ENCODE data around the gene CNPY4. TPM values are rescaled to one million over a fixed set of nuclear protein-coding genes. Genes with fewer than 3 reads are reported as not detected.

CNPY4 gene
- total RNA-seq, 1 donor from 2014 or later: 10.1 TPM

DNA sequence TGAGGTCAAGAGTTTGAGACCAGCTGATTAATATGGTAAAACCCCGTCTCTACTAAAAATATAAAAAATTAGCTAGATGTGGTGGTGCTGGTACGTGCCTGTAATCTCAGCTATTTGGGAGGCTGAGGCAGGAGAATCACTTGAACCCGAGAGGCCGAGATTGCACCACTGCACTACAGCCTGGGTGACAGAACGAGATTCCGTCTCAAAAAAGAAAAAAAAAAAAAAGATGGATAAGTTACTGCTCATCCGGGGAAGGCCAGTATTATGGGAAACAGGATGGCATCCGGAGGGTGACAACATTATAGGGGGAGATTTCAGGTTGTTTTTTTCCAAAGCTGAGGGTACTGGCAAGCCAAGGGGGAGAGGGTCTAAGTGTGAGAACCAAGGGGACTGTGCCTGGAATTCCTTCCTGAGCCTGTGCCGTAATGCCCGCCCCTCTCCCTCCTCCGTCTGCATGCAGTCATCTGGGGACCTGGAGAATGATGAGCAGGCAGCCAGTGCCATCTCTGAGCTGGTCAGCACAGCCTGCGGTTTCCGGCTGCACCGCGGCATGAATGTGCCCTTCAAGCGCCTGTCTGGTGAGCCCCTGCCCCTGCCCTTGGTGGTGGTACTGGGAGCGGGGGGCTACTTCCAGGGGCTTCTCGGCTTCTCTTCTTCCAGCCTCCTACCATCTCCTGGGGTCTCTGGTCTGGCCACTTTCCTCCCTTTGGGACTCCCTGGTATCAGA, 33.7 kb downstream of the CNPY4 start:
- TF ChIP-seq, protein P1, sequence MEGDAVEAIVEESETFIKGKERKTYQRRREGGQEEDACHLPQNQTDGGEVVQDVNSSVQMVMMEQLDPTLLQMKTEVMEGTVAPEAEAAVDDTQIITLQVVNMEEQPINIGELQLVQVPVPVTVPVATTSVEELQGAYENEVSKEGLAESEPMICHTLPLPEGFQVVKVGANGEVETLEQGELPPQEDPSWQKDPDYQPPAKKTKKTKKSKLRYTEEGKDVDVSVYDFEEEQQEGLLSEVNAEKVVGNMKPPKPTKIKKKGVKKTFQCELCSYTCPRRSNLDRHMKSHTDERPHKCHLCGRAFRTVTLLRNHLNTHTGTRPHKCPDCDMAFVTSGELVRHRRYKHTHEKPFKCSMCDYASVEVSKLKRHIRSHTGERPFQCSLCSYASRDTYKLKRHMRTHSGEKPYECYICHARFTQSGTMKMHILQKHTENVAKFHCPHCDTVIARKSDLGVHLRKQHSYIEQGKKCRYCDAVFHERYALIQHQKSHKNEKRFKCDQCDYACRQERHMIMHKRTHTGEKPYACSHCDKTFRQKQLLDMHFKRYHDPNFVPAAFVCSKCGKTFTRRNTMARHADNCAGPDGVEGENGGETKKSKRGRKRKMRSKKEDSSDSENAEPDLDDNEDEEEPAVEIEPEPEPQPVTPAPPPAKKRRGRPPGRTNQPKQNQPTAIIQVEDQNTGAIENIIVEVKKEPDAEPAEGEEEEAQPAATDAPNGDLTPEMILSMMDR (IDR thresholded peaks at IDR 0.05; ENCODE audit: insufficient read depth, low read length, poor library complexity, severe bottlenecking): no peak
- Histone ChIP-seq H3K36me3 (ENCODE audit: control insufficient read depth, insufficient read depth, low read length) (peaks cover 1% of the 10 kb centered on the region), H3K27me3 (ENCODE audit: control insufficient read depth, insufficient read depth, low read length) (no peaks in the 10 kb centered on the region), H3K4me3 (ENCODE audit: low read depth, low read length) (no peak overlapping the region)
- no peak for DNase-seq (ENCODE audit: low read depth)

DNA sequence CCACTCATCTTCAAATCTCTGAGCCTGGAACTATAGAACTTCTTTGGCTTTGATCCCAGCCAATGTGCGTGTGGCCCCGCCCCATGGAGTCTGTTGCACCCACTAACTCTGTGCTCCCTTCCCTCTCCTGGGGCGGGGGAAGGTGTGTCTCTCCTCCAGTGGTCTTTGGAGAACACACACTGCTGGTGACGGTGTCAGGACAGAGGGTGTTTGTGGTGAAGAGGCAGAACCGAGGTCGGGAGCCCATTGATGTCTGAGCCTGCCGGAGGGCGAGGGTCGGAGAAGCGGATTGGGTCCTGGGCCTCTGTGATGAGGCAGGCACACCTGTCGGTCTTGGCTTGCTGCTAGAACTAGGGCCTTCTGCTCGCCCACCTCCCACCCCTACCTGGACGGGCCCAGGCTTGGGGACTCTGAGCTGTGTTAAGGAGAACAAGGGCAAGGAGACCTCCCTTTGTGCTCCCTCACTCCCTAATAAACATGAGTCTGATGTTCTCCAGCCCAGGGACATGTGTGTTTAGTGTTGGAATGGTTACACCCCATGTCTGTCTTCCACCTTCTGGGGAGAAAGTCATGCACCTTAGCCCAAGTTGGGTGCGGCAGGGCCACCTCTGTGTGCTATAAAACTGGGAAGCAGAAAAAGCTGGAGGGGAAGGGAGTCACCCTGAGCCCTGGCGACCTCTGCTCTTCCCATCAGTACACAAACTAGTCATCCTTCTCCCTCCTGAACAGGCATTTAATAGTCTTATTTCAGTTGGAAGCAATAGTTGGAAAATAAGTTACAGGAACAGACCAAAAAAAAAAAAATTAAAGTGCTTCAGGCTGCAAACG, 34.5 kb downstream of the CNPY4 start:
- DNase-seq (ENCODE audit: low read depth): no peak
- Histone ChIP-seq H3K27me3 (ENCODE audit: control insufficient read depth, insufficient read depth, low read length) (no peaks in the 10 kb centered on the region), H3K4me3 (ENCODE audit: low read depth, low read length) (no peak overlapping the region), H3K36me3 (ENCODE audit: control insufficient read depth, insufficient read depth, low read length) (peaks cover 1% of the 10 kb centered on the region)
- TF ChIP-seq, protein P1 (IDR thresholded peaks at IDR 0.05; ENCODE audit: insufficient read depth, low read length, poor library complexity, severe bottlenecking): no peak

DNA sequence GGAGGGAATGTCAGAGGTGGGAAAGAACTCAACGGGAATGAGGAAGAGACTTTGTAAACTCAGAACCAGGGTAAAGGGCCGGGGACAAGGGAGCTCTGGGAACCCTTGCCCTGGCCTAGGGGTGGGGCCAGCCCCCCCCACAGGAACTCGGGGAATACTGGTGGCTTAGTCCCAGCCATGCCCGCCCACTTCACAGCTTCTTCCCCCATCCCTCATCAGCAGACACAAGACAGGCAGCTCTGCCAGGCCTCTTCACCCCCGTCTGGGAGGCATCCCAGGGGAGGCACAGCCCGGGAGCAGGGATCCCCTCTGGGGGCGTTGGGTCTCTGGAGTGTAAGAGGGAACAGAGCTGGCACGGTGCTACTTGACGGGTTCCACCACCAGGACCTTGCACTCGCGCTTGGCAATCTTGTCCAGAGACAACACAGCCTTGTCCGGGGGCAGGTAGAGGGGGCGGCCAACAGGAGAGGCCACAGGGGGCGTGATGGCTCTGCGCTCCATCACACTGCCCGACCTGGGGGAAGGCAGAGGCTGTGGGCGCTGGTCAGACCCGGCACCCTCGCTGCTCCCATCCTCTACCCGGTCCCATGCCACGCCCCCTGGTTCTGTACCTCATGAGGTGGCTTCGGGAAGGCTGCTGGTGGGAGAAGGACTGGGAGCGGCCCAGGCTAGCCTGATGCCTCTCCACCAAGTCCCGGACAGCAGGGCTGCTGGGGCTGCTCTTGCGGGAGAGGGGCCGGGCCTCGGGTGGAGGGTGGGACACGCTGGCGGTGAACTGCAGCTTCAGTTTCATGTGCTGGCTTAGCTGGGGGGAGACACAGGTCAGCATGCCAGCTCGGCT, 35.4 kb downstream of the CNPY4 start:
- Histone ChIP-seq H3K36me3 (ENCODE audit: control insufficient read depth, insufficient read depth, low read length) (peaks cover 1% of the 10 kb centered on the region), H3K4me3 (ENCODE audit: low read depth, low read length) (no peak overlapping the region), H3K27me3 (ENCODE audit: control insufficient read depth, insufficient read depth, low read length) (no peaks in the 10 kb centered on the region)
- TF ChIP-seq, protein P1 (IDR thresholded peaks at IDR 0.05; ENCODE audit: insufficient read depth, low read length, poor library complexity, severe bottlenecking): no peak
- no peak for DNase-seq (ENCODE audit: low read depth)

DNA sequence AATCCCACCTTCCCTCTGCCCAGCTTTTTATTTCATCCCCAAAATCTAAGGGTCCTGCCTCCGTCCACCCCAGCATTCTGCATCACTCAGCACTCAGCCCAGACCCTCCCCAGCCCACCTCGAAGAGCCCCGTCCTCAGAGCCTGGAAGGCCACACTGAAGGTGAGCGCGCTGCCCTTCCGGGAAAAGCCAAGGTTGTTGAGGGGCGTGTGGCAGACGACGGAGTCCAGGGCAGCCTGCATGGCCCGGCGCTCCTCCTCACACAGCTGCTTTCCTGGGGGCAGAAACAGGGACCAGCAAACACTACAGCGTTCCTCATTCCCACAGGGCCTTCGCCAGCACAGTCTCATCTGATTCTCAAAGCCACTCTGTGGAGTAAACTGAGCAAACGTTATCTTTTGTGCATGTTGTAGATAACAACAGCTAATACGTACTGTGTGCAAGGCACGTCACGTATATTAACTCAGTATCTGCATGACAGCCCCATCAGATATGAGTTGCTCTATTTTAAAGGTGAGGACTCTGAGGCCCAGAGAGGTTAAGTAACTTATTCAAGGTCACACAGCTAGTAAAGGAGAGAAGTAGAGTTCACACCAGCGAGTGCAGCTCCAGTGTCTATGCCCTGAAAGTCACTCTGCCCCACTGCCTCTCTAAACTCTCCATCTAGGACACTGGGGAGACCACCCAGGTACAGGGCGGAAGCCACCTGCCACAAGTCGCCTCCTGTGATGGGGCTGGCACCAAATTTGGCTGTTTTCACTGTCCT, 36.3 kb downstream of the CNPY4 start:
- TF ChIP-seq, protein P1 (IDR thresholded peaks at IDR 0.05; ENCODE audit: insufficient read depth, low read length, poor library complexity, severe bottlenecking): no peak
- Histone ChIP-seq H3K36me3 (ENCODE audit: control insufficient read depth, insufficient read depth, low read length) (peaks cover 1% of the 10 kb centered on the region), H3K27me3 (ENCODE audit: control insufficient read depth, insufficient read depth, low read length) (no peaks in the 10 kb centered on the region), H3K4me3 (ENCODE audit: low read depth, low read length) (no peak overlapping the region)
- no peak for DNase-seq (ENCODE audit: low read depth)

DNA sequence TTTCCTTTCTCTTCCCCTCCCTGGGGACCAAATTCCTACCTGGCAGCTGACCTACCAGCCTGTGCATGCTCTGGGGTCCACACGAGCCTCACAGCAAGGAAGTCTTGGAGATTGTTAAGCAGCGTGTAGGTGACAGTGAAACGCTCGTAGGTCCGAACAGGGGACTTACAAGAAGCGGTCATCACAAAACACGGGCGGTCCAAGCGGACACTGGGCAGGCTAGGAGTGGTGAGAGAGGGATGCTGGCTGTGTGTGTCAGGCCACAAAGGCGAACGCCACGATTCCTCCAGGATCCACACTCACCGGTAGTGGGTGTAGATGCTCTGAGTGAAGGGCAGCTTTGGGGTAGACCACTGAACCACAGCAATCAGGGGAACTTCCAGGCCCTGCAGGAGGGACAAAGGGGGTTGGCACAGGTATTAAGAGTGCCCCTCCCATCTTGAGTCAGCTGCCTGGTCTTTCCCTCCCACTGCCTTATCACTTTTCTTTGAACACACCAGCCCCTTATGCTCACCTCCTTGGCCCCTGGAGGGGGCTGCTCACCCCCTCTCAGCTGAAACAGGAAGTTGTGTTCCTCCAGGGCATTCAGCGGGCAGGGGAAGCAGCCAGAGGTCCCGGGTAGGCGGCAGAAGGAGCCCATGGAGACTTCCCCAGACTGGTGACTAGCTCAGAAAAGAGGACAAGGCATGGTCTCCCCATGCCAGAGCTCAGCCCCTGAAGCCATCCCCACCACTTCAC, 37.1 kb downstream of the CNPY4 start:
- Histone ChIP-seq H3K27me3 (ENCODE audit: control insufficient read depth, insufficient read depth, low read length) (no peaks in the 10 kb centered on the region), H3K4me3 (ENCODE audit: low read depth, low read length) (no peak overlapping the region), H3K36me3 (ENCODE audit: control insufficient read depth, insufficient read depth, low read length) (peaks cover 1% of the 10 kb centered on the region)
- no peak for DNase-seq (ENCODE audit: low read depth)
- TF ChIP-seq, protein P1 (IDR thresholded peaks at IDR 0.05; ENCODE audit: insufficient read depth, low read length, poor library complexity, severe bottlenecking): no peak
